Measurements from ENCODE around the gene SLC9A3.

The SLC9A3 gene

GRCh38 chr5:488744-489688, 35.2 kb downstream of the SLC9A3 start:
- TF ChIP-seq EP300 (IDR thresholded peaks at IDR 0.05; ENCODE audit: borderline replicate concordance) = no peak
- no peak for TF ChIP-seq TCF12 (IDR thresholded peaks at IDR 0.05; ENCODE audit: low read depth)
- TF ChIP-seq TEAD4 (IDR thresholded peaks at IDR 0.05) = no peak
- TF ChIP-seq REST (IDR thresholded peaks at IDR 0.05; ENCODE audit: low read depth) = no peak

GRCh38 chr5:488241-488640, 36.0 kb downstream of the SLC9A3 start:
- TF ChIP-seq ZBTB7A (IDR thresholded peaks at IDR 0.05; ENCODE audit: low read depth) = no peak
- TF ChIP-seq TCF12 (IDR thresholded peaks at IDR 0.05; ENCODE audit: low read depth) = no peak
- TF ChIP-seq YY1 (IDR thresholded peaks at IDR 0.05; ENCODE audit: low read depth) = no peak
- no peak for TF ChIP-seq EP300 (IDR thresholded peaks at IDR 0.05; ENCODE audit: borderline replicate concordance)
- TF ChIP-seq MAX (IDR thresholded peaks at IDR 0.05) = no peak
- no peak for TF ChIP-seq TAF1 (IDR thresholded peaks at IDR 0.05; ENCODE audit: low read depth)
- no peak for TF ChIP-seq FOXM1 (IDR thresholded peaks at IDR 0.05; ENCODE audit: borderline replicate concordance, low read depth)
- no peak for TF ChIP-seq REST (IDR thresholded peaks at IDR 0.05; ENCODE audit: low read depth)
- no peak for TF ChIP-seq TEAD4 (IDR thresholded peaks at IDR 0.05)
- no peak for TF ChIP-seq NFIC (IDR thresholded peaks at IDR 0.05)
- TF ChIP-seq, protein P1, sequence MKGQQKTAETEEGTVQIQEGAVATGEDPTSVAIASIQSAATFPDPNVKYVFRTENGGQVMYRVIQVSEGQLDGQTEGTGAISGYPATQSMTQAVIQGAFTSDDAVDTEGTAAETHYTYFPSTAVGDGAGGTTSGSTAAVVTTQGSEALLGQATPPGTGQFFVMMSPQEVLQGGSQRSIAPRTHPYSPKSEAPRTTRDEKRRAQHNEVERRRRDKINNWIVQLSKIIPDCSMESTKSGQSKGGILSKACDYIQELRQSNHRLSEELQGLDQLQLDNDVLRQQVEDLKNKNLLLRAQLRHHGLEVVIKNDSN (IDR thresholded peaks at IDR 0.05) = no peak
- no peak for TF ChIP-seq CEBPB (IDR thresholded peaks at IDR 0.05)

- no peak for TF ChIP-seq CREB1 (IDR thresholded peaks at IDR 0.05; ENCODE audit: low read depth)
- no peak for TF ChIP-seq ZBTB7A (IDR thresholded peaks at IDR 0.05; ENCODE audit: low read depth)
- TF ChIP-seq FOXM1 (IDR thresholded peaks at IDR 0.05; ENCODE audit: borderline replicate concordance, low read depth) = no peak
- no peak for TF ChIP-seq YY1 (IDR thresholded peaks at IDR 0.05; ENCODE audit: low read depth)
- TF ChIP-seq TAF1 (IDR thresholded peaks at IDR 0.05; ENCODE audit: low read depth) = no peak
Observed at GRCh38 chr5:485946-486491, 38.2 kb downstream of the SLC9A3 start.

DNA sequence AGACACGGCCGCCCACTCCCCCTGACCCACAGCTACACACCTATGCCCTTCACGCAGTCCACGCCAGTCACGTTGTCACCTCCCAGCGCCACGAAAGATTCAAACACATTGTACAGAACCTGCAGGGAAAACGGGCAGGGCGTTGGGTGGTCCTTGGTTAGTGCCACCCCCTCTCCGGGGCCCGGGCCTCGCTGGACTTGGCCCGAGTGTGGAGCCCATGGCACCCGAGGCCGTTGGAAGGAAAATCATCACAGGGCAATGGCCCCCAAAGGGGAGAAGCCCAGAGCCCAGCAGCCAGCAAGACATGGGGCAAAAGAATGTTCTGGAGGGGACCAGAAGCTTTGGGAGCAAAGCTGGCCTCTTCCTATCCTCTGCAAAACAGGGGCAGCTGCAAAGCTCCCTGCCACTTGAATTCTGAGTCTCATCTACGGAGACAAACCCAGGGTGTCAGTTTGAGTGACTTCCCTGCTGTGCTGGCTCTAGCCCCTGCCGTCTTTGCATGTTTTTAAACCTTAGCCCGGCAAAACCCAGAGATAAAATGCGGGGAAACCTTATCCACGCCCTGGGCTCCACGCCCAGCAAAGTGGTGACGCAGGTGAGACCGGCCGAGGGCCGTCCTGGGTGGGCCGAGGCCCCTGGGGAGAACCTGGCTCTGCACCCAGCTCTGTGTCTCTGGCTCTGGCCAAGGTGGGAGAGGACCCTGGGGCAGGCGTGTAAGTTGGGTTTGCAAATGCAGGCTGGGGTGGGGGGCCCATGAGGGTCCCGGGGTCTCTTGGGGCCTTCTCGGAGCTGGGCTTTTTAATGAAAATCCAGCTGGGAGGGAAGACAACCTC, 38.9 kb downstream of the SLC9A3 start:
- no peak for TF ChIP-seq EGR1 (IDR thresholded peaks at IDR 0.05)
- TF ChIP-seq NFIC (IDR thresholded peaks at IDR 0.05) = no peak
- no peak for TF ChIP-seq YY1 (IDR thresholded peaks at IDR 0.05; ENCODE audit: low read depth)
- no peak for TF ChIP-seq EP300 (IDR thresholded peaks at IDR 0.05; ENCODE audit: borderline replicate concordance)
- no peak for TF ChIP-seq MAX (IDR thresholded peaks at IDR 0.05)
- TF ChIP-seq FOXM1 (IDR thresholded peaks at IDR 0.05; ENCODE audit: borderline replicate concordance, low read depth) = no peak
- no peak for TF ChIP-seq CEBPB (IDR thresholded peaks at IDR 0.05)
- TF ChIP-seq RAD21 (IDR thresholded peaks at IDR 0.05; ENCODE audit: low read depth) = no peak
- TF ChIP-seq, protein P1 (IDR thresholded peaks at IDR 0.05) = no peak
- TF ChIP-seq TEAD4 (IDR thresholded peaks at IDR 0.05) = no peak
- no peak for TF ChIP-seq TCF12 (IDR thresholded peaks at IDR 0.05; ENCODE audit: low read depth)
- TF ChIP-seq CREB1 (IDR thresholded peaks at IDR 0.05; ENCODE audit: low read depth) = no peak

GRCh38 chr5:484556-484955, 39.7 kb downstream of the SLC9A3 start:
- TF ChIP-seq, protein P1 (IDR thresholded peaks at IDR 0.05) = no peak
- TF ChIP-seq CREB1 (IDR thresholded peaks at IDR 0.05; ENCODE audit: low read depth) (no peak), EP300 (IDR thresholded peaks at IDR 0.05; ENCODE audit: borderline replicate concordance) (no peak), MAX (IDR thresholded peaks at IDR 0.05) (no peak), NFIC (IDR thresholded peaks at IDR 0.05) (no peak), CEBPB (IDR thresholded peaks at IDR 0.05) (no peak), REST (IDR thresholded peaks at IDR 0.05; ENCODE audit: low read depth) (no peak), RAD21 (IDR thresholded peaks at IDR 0.05; ENCODE audit: low read depth) (no peak)

Data from Ishikawa (cell line).